IMR-90 (cell line): ENCODE data around the gene LCN12. TPM values are rescaled to one million over a fixed set of nuclear protein-coding genes. Genes with fewer than 3 reads are reported as not detected.

Experiments
- ATAC-seq: fragments of 200-7000 bp; cut with Tn5 transposase; 2 replicates; pipeline ENCODE4 v1.9.1; 2020; ENCODE audit warnings: low read depth, mild to moderate bottlenecking, moderate library complexity
- BruUV-seq: library from RNA; stranded (reverse); fragments of 400-500 nt; replicated peaks from 2 replicates; lab custom pipeline; 2021; lab: Mats Ljungman, UMichigan
- CTCF ChIA-PET: fragments of 300-600 bp; formaldehyde crosslinking; extraction: SDS; loops from one replicate; lab custom pipeline; 2021; ENCODE audit warnings: antibody characterized with exemption; lab: Yijun Ruan, JAX
- POLR2A ChIA-PET: fragments of 300-600 bp; sonication (Branson Sonifier 250); formaldehyde crosslinking; loops from one replicate; lab custom pipeline; 2022; ENCODE audit warnings: antibody characterized with exemption; ENCODE audit not compliant: unreplicated experiment; lab: Charles Lee
- DNase-seq: peaks from one replicate; pipeline ENCODE4 v3.0.0; 2013
- H2AFZ ChIP-seq: replicated peaks from 2 replicates; pipeline ENCODE3; 2013; ENCODE audit warnings: low read length, mild to moderate bottlenecking; ENCODE audit not compliant: poor library complexity
- H2AK5ac ChIP-seq: 2 replicates; pipeline ENCODE4 v1.6.1; 2013; ENCODE audit warnings: low read depth, low read length, inconsistent platforms
- H2AK9ac ChIP-seq: replicated peaks from 2 replicates; pipeline ENCODE3; 2013; ENCODE audit warnings: mild to moderate bottlenecking, low read depth, low read length, moderate library complexity; ENCODE audit not compliant: poor library complexity
- H2BK120ac ChIP-seq: 2 replicates; pipeline ENCODE4 v1.6.1; 2013; ENCODE audit warnings: low read depth, low read length, inconsistent platforms
- H2BK15ac ChIP-seq: 3 replicates; pipeline ENCODE4 v1.6.1; 2013; ENCODE audit warnings: low read depth, low read length, inconsistent platforms
- H2BK20ac ChIP-seq: 2 replicates; pipeline ENCODE4 v1.6.1; 2013; ENCODE audit warnings: low read depth, mild to moderate bottlenecking, inconsistent platforms, low read length, moderate library complexity
- H2BK5ac ChIP-seq: 2 replicates; pipeline ENCODE4 v1.6.1; 2013; ENCODE audit warnings: mild to moderate bottlenecking, low read depth, low read length, inconsistent platforms; ENCODE audit not compliant: poor library complexity, severe bottlenecking
- H3K14ac ChIP-seq: replicated peaks from 2 replicates; pipeline ENCODE4 v1.6.1; 2013; ENCODE audit warnings: low read depth, low read length, inconsistent platforms
- H3K18ac ChIP-seq: 2 replicates; pipeline ENCODE4 v1.6.1; 2013; ENCODE audit warnings: low read depth, low read length, control low read depth
- H3K23ac ChIP-seq: 2 replicates; pipeline ENCODE4 v1.6.1; 2013; ENCODE audit warnings: low read depth, low read length, inconsistent platforms
- H3K27ac ChIP-seq: 2 replicates; pipeline ENCODE4 v1.5.1; 2013; ENCODE audit warnings: mild to moderate bottlenecking, control low read depth, low read length; ENCODE audit not compliant: insufficient read depth
- H3K27me3 ChIP-seq: 2 replicates; pipeline ENCODE4 v1.6.1; 2013; ENCODE audit warnings: low read length; ENCODE audit not compliant: control insufficient read depth, insufficient read depth
- H3K36me3 ChIP-seq: 2 replicates; pipeline ENCODE4 v1.6.1; 2013; ENCODE audit warnings: low read length, mixed read lengths; ENCODE audit not compliant: control insufficient read depth, insufficient read depth
- H3K4ac ChIP-seq: 2 replicates; pipeline ENCODE4 v1.6.1; 2013; ENCODE audit warnings: low read depth, low read length, inconsistent platforms
- H3K4me1 ChIP-seq: 2 replicates; pipeline ENCODE4 v1.6.1; 2013; ENCODE audit warnings: low read length, mixed read lengths; ENCODE audit not compliant: control insufficient read depth, insufficient read depth
- H3K4me2 ChIP-seq: 2 replicates; pipeline ENCODE4 v1.6.1; 2013; ENCODE audit warnings: low read depth, mild to moderate bottlenecking, control low read depth, low read length, moderate library complexity
- H3K4me3 ChIP-seq: 2 replicates; pipeline ENCODE4 v1.5.1; 2013; ENCODE audit warnings: low read depth, mild to moderate bottlenecking, control low read depth, low read length, moderate library complexity; ENCODE audit not compliant: insufficient read depth
- H3K56ac ChIP-seq: 2 replicates; pipeline ENCODE4 v1.6.1; 2013; ENCODE audit warnings: low read length, inconsistent platforms; ENCODE audit not compliant: insufficient read depth; ENCODE audit errors: extremely low read depth
- H3K79me1 ChIP-seq, 2 experiments: 2 replicates each; pipeline ENCODE4 v1.6.1; 2013; ENCODE audit warnings: low read length in 2 of 2, inconsistent platforms in 1 of 2, low read depth in 1 of 2
- H3K9ac ChIP-seq: 2 replicates; pipeline ENCODE4 v1.6.1; 2013; ENCODE audit warnings: low read depth, low read length, control low read depth
- H3K9me1 ChIP-seq: 2 replicates; pipeline ENCODE4 v1.6.1; 2013; ENCODE audit warnings: low read length, inconsistent platforms; ENCODE audit not compliant: insufficient read depth
- H3K9me3 ChIP-seq: 2 replicates; pipeline ENCODE4 v1.6.1; 2013; ENCODE audit warnings: low read length; ENCODE audit not compliant: control insufficient read depth, insufficient read depth
- H4K20me1 ChIP-seq: 2 replicates; pipeline ENCODE4 v1.6.1; 2013; ENCODE audit warnings: low read length, inconsistent platforms; ENCODE audit not compliant: insufficient read depth
- H4K5ac ChIP-seq: 2 replicates; pipeline ENCODE4 v1.6.1; 2013; ENCODE audit warnings: mild to moderate bottlenecking, low read depth, low read length, control low read depth
- H4K8ac ChIP-seq, 2 experiments: 2 replicates each; pipeline ENCODE4 v1.6.1; 2013; ENCODE audit warnings: low read depth in 2 of 2, low read length in 2 of 2, control low read depth in 1 of 2, inconsistent platforms in 1 of 2
- H4K91ac ChIP-seq: 2 replicates; pipeline ENCODE4 v1.6.1; 2013; ENCODE audit warnings: low read depth, low read length, inconsistent platforms; ENCODE audit not compliant: insufficient read depth
- BHLHE40 ChIP-seq: fragments of 150-350 bp; IDR thresholded peaks from 2 replicates; pipeline ENCODE4 v1.6.1; 2016; ENCODE audit warnings: mild to moderate bottlenecking, low read depth, low read length
- FOS ChIP-seq: fragments of 150-350 bp; IDR thresholded peaks from 2 replicates; pipeline ENCODE4 v1.6.1; 2016; ENCODE audit warnings: low read depth, low read length
- MAZ ChIP-seq: IDR thresholded peaks from 2 replicates; pipeline ENCODE4 v1.6.1; 2012; ENCODE audit warnings: low read depth, mild to moderate bottlenecking, low read length, improper control_type of control experiment, moderate library complexity, borderline replicate concordance
- MXI1 ChIP-seq: IDR thresholded peaks from 2 replicates; pipeline ENCODE4 v1.6.1; 2012; ENCODE audit warnings: low read depth, mild to moderate bottlenecking, low read length, moderate library complexity, borderline replicate concordance
- RAD21 ChIP-seq: IDR thresholded peaks from 2 replicates; pipeline ENCODE4 v1.6.1; 2012; ENCODE audit warnings: low read length, improper control_type of control experiment
- RFX5 ChIP-seq: IDR thresholded peaks from 2 replicates; pipeline ENCODE4 v1.8.0; 2012; ENCODE audit warnings: low read depth, mild to moderate bottlenecking, low read length, moderate library complexity
- WGBS, 2 experiments: methylation state at CpG; one replicate each; pipeline versions ENCODE4 v1.1.5 to v1.1.7; 2013; ENCODE audit warnings: missing lambda C conversion rate in 2 of 2; ENCODE audit not compliant: insufficient read length in 1 of 2; ENCODE audit errors: extremely low coverage in 2 of 2; 5-methylcytosine and 5-hydroxymethylcytosine counted together
- dilution Hi-C: fragments of 300-500 bp; cut with HindIII; formaldehyde crosslinking; loops from one replicate; pipeline ENCODE4 v1.14.3; 2018; ENCODE audit warnings: low sequenced_read_pairs; ENCODE audit not compliant: unreplicated experiment
- in situ Hi-C: fragments of 300-500 bp; cut with MboI; formaldehyde crosslinking; loops from 3 replicates; pipeline ENCODE4 v1.14.3; 2019; ENCODE audit warnings: low sequenced_read_pairs, inconsistent platforms, mixed read lengths
- intact Hi-C: fragments of 100-400 bp; cut with micrococcal nuclease; formaldehyde crosslinking; loops from 2 replicates; pipeline ENCODE4 v1.10.0; 2022
- polyA plus RNA-seq, 3 experiments: library from polyadenylated mRNA; depleted of rRNA; stranded (reverse); fragments of >200 nt; gene quantifications; 2 replicates each; pipeline ENCODE4 v1.2.3, GENCODE V29; 2012; ENCODE audit warnings: low replicate concordance in 1 of 3
- total RNA-seq: library from RNA; depleted of rRNA; stranded (reverse); fragments of >200 nt; gene quantifications from 2 replicates; pipeline ENCODE4 v1.2.3, GENCODE V29; 2012

Gene LCN12
- total and polyA plus RNA-seq, 2 of the 4 experiments (the other 2 are of a cell fraction), result 0.12 TPM; not detected in 1

GRCh38 chr9:136928591-136928990 is 23.5 kb upstream of the LCN12 start (continued):
- TF ChIP-seq MAZ, result no peak
- TF ChIP-seq RAD21, result no peak
- no peak for TF ChIP-seq MXI1
- TF ChIP-seq RFX5, result no peak

GRCh38 chr9:136930014-136930413 is 22.1 kb upstream of the LCN12 start:
- DNase-seq, result no peak
- no peak overlapping the region for H2AK9ac ChIP-seq
- POLR2A ChIA-PET, result no interaction called here
- CTCF ChIA-PET, result interaction anchor here (0.9 kb wide), 1 partner anchor 100 kb away, joined by 3 read pairs; no protein-coding TSS in a partner anchor
- ATAC-seq, result no peak
- H4K8ac ChIP-seq, result no peak overlapping the region
- H4K91ac ChIP-seq, result no peak overlapping the region
- no peak overlapping the region for H3K9ac ChIP-seq
- no peaks in the 10 kb centered on the region; the same call in 1 of the 2 replicates for H3K9me1 ChIP-seq
- no peak overlapping the region for H3K4me3 ChIP-seq
- intact Hi-C loops, result no loop called here
- no peak overlapping the region for H2BK5ac ChIP-seq
- H2AK5ac ChIP-seq, result no peak overlapping the region
- TF ChIP-seq BHLHE40, result no peak
- no peak for TF ChIP-seq MXI1
- TF ChIP-seq FOS, result no peak
- in situ Hi-C loops, result no loop called here
- no peaks in the 10 kb centered on the region for H3K27me3 ChIP-seq
- no peak overlapping the region for H2AFZ ChIP-seq
- H3K4me1 ChIP-seq, result no peaks in the 10 kb centered on the region
- peaks cover 4 to 8% of the 10 kb centered on the region in 2 experiments; a peak in 2 of 4 replicates for H3K79me1 ChIP-seq
- no peaks in the 10 kb centered on the region for H4K20me1 ChIP-seq
- no peak overlapping the region for H4K5ac ChIP-seq
- H3K36me3 ChIP-seq, result peaks cover 6% of the 10 kb centered on the region; the same call in 1 of the 2 replicates
- H2BK20ac ChIP-seq, result no peak overlapping the region
- H3K14ac ChIP-seq, result no peak overlapping the region
- no peak overlapping the region for H2BK120ac ChIP-seq
- no peak overlapping the region for H3K27ac ChIP-seq
- no peak overlapping the region for H3K23ac ChIP-seq
- no peak overlapping the region for H3K4ac ChIP-seq
- no peak overlapping the region for H2BK15ac ChIP-seq
- H3K4me2 ChIP-seq, result no peak overlapping the region
- no peak overlapping the region for H3K56ac ChIP-seq
- dilution Hi-C loops, result no loop called here
- H3K9me3 ChIP-seq, result no peaks in the 10 kb centered on the region
- no TSS peak for BruUV-seq
- no peak overlapping the region for H3K18ac ChIP-seq
- WGBS, 2 experiments, result no CpG with 5 or more reads among the region's 4 CpGs
